ENCODE measurements around the gene ANKRD55. TPM values are rescaled to one million over a fixed set of nuclear protein-coding genes. Genes with fewer than 3 reads are reported as not detected.
"Not testable (repeated sequence)": the region's sequence is repeated elsewhere in the genome, so short reads cannot be mapped to it uniquely, and the experiment has no call there.

The ANKRD55 gene
- total RNA-seq, 4 donors from 2014 or later: 0.66 TPM; not detected in 3

GRCh38 chr5:56123531-56124243 lies 109.4 kb downstream of the ANKRD55 start:
- DNase-seq (ENCODE audit: extremely low spot score): no peak
- Histone ChIP-seq H3K36me3 (no peaks in the 10 kb centered on the region), H3K4me1 (peaks cover 0 to 22% (median 19%) of the 10 kb centered on the region in 4 donors), H3K4me3 (no peak overlapping the region), H3K9me3 (no peaks in the 10 kb centered on the region), H3K27me3 (no peaks in the 10 kb centered on the region), H3K27ac (replicated peaks in 1 of 4) (peak overlapping the region; percentile 24 to 64 (median 53))
- 29% methylated on average over 8 of the region's 8 CpGs for WGBS
- intact Hi-C loops (cut with DNase I): no loop called here
- TF ChIP-seq POLR2A (IDR thresholded peaks at IDR 0.05; ENCODE audit: low read depth): no peak
- peak; percentile 35 to 53 for TF ChIP-seq POLR2AphosphoS5 (IDR thresholded peaks at IDR 0.05)

GRCh38 chr5:56122360-56122985 lies 110.7 kb downstream of the ANKRD55 start:
- DNase-seq (ENCODE audit: extremely low spot score); H3K27me3 ChIP-seq; intact Hi-C loops (cut with DNase I); H3K9me3 ChIP-seq; H3K36me3 ChIP-seq; H3K4me3 ChIP-seq: not testable (repeated sequence)
- 85% methylated on average over 7 of the region's 9 CpGs for WGBS
- Histone ChIP-seq H3K4me1 (peaks cover 0 to 19% (median 18%) of the 10 kb centered on the region in 4 donors), H3K27ac (replicated peaks in 1 of 4) (peak overlapping the region in 1 of 4 donors; percentile 48)

- no peak for DNase-seq (ENCODE audit: extremely low spot score)
- H3K27ac ChIP-seq (replicated peaks in 1 of 4): no peak overlapping the region
- H3K36me3 ChIP-seq: no peaks in the 10 kb centered on the region
- no peak overlapping the region for H3K4me3 ChIP-seq
- no peaks in the 10 kb centered on the region for H3K27me3 ChIP-seq
- H3K9me3 ChIP-seq: no peaks in the 10 kb centered on the region
- intact Hi-C loops (cut with DNase I): no loop called here
- TF ChIP-seq POLR2A (IDR thresholded peaks at IDR 0.05; ENCODE audit: low read depth) (no peak), POLR2AphosphoS5 (IDR thresholded peaks at IDR 0.05) (no peak), EP300 (IDR thresholded peaks at IDR 0.05) (no peak), CTCF (IDR thresholded peaks at IDR 0.05) (no peak)
- peaks cover 0 to 14% (median 11%) of the 10 kb centered on the region in 4 donors for H3K4me1 ChIP-seq
- 95% methylated on average over 1 of the region's 1 CpG for WGBS
Measured at GRCh38 chr5:56119050-56119449, 114.1 kb downstream of the ANKRD55 start.

GRCh38 chr5:56116599-56117141 lies 116.5 kb downstream of the ANKRD55 start:
- Histone ChIP-seq H3K27ac (replicated peaks in 1 of 4) (no peak overlapping the region), H3K4me3 (no peak overlapping the region), H3K4me1 (no peaks in the 10 kb centered on the region), H3K9me3 (no peaks in the 10 kb centered on the region), H3K27me3 (no peaks in the 10 kb centered on the region), H3K36me3 (no peaks in the 10 kb centered on the region)
- intact Hi-C loops (cut with DNase I): no loop called here
- WGBS: 76% methylated on average over 9 of the region's 9 CpGs
- DNase-seq (ENCODE audit: extremely low spot score): no peak
- TF ChIP-seq POLR2A (IDR thresholded peaks at IDR 0.05; ENCODE audit: low read depth) (no peak), EP300 (IDR thresholded peaks at IDR 0.05) (no peak), CTCF (IDR thresholded peaks at IDR 0.05) (no peak), POLR2AphosphoS5 (IDR thresholded peaks at IDR 0.05) (no peak)

DNA sequence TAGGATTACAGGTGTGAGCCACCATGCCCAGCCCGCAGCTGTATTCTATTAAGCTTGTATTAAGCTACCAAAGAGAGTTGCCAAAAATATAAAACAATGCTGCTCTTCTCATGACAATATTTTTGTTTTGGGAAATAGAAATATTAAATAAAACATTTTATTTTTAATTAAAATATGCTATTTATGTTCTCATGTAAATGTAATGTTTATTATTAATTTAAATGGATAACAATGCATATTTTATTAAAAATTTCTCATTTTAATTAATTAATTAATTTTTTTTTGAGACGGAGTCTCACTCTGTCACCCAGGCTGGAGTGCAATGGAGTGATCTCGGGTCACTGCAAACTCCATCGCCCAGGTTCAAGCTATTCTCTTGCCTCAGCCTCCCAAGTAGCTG lies 117.5 kb downstream of the ANKRD55 start:
- TF ChIP-seq POLR2AphosphoS5 (IDR thresholded peaks at IDR 0.05): no peak
- TF ChIP-seq POLR2A (IDR thresholded peaks at IDR 0.05; ENCODE audit: low read depth): no peak
- TF ChIP-seq CTCF (IDR thresholded peaks at IDR 0.05): no peak
- no peak for TF ChIP-seq EP300 (IDR thresholded peaks at IDR 0.05)
- peaks cover 0 to 3% (median under 1%) of the 10 kb centered on the region in 4 donors for H3K4me1 ChIP-seq
- no peaks in the 10 kb centered on the region for H3K36me3 ChIP-seq
- no peak for DNase-seq (ENCODE audit: extremely low spot score)
- no peak overlapping the region for H3K27ac ChIP-seq (replicated peaks in 1 of 4)
- H3K27me3 ChIP-seq: no peaks in the 10 kb centered on the region
- H3K9me3 ChIP-seq: no peaks in the 10 kb centered on the region
- H3K4me3 ChIP-seq: no peak overlapping the region
- 95% methylated on average over 4 of the region's 4 CpGs for WGBS
- intact Hi-C loops (cut with DNase I): no loop called here
